Esophagus squamous epithelium (tissue), 5 donors: ENCODE data around the gene NBPF4. TPM values are rescaled to one million over a fixed set of nuclear protein-coding genes. Genes with fewer than 3 reads are reported as not detected.
A peak's percentile ranks its signal among the peaks of the same experiment; 100 is the strongest.
"Not testable (repeated sequence)": the region's sequence is repeated elsewhere in the genome, so short reads cannot be mapped to it uniquely, and the experiment has no call there.

Experiments used
- DNase-seq: peaks from one replicate; lab custom pipeline; 2025; lab: John Stamatoyannopoulos, UW
- H3K27ac ChIP-seq, 4 donors: fragments of 200-600 bp; sonication (generic); one replicate each; pipeline ENCODE4 v1.5.1; 2016 to 2019; ENCODE audit warnings: mild to moderate bottlenecking in 1 of 4
- H3K27me3 ChIP-seq, 4 donors: fragments of 200-600 bp; sonication (generic); 1 replicate in 3 of 4; 2 replicates in 1 of 4; pipeline versions ENCODE4 v1.5.1 to v1.6.0; 2017 to 2021; ENCODE audit warnings: antibody characterized with exemption in 1 of 4
- H3K36me3 ChIP-seq, 3 donors: fragments of 200-600 bp; sonication (generic); one replicate each; pipeline ENCODE4 v1.5.1; 2016 to 2019
- H3K4me1 ChIP-seq, 3 donors: fragments of 200-600 bp; sonication (generic); one replicate each; pipeline ENCODE4 v1.5.1; 2017 to 2019
- H3K4me3 ChIP-seq, 4 donors: fragments of 200-600 bp; sonication (generic); 1 replicate in 3 of 4; 2 replicates in 1 of 4; pipeline ENCODE4 v1.5.1; 2016 to 2019; ENCODE audit warnings: mild to moderate bottlenecking in 2 of 4, moderate library complexity in 1 of 4
- H3K9me3 ChIP-seq, 3 donors: fragments of 200-600 bp; sonication (generic); one replicate each; pipeline ENCODE4 v1.5.1; 2016 to 2019
- POLR2A ChIP-seq, 4 donors: fragments of 450-650 bp; IDR thresholded peaks; one replicate each; pipeline ENCODE4 v1.6.1; 2017; ENCODE audit warnings: antibody characterized with exemption in 4 of 4, mild to moderate bottlenecking in 4 of 4, moderate library complexity in 3 of 4
- WGBS, 2 donors: methylation state at CpG; one replicate each; pipeline ENCODE4 v1.1.5; 2018; 5-methylcytosine and 5-hydroxymethylcytosine counted together
- intact Hi-C: fragments of 100-400 bp; cut with DNase I; formaldehyde crosslinking; loops from one replicate; pipeline ENCODE4 v1.15.0; 2022
- total RNA-seq, 4 donors: library from RNA; depleted of rRNA; stranded (reverse); fragments of >200 nt; gene quantifications; one replicate each; pipeline ENCODE4 v1.1.0, GENCODE V29; 2016
- TF ChIP-seq, protein P1 (sequence below), 6 experiments: fragments of 450-650 bp in 4 of 6; fragments of 200-600 bp in 2 of 6; sonication (generic) in 2 of 6; IDR thresholded peaks; one replicate each; pipeline ENCODE4 v1.5.1; 2016 to 2019; ENCODE audit warnings: antibody characterized with exemption in 6 of 6, mild to moderate bottlenecking in 4 of 6, moderate library complexity in 4 of 6
- donor health status: DM: yes; HTN: yes; CAD: no.

The NBPF4 gene
- total RNA-seq, 4 donors from 2014 or later = 0.41 TPM; not detected in 3

GRCh38 chr1:108226855-108227254 lies 17.0 kb downstream of the NBPF4 start:
- WGBS, 2 donors = no CpG with 5 or more reads among the region's 4 CpGs
- H3K4me1 ChIP-seq, H3K27me3 ChIP-seq, H3K36me3 ChIP-seq, H3K4me3 ChIP-seq, H3K9me3 ChIP-seq, DNase-seq, intact Hi-C loops, H3K27ac ChIP-seq: not testable (repeated sequence)

- H3K27ac ChIP-seq, H3K4me3 ChIP-seq, intact Hi-C loops, H3K4me1 ChIP-seq, H3K36me3 ChIP-seq, H3K9me3 ChIP-seq, H3K27me3 ChIP-seq, DNase-seq: not testable (repeated sequence)
- 74% methylated on average over 7 of the region's 7 CpGs; no CpG with 5 or more reads in 1 of the 2 donors for WGBS, 2 donors
Measured at GRCh38 chr1:108223226-108223625, 20.6 kb downstream of the NBPF4 start.

DNA sequence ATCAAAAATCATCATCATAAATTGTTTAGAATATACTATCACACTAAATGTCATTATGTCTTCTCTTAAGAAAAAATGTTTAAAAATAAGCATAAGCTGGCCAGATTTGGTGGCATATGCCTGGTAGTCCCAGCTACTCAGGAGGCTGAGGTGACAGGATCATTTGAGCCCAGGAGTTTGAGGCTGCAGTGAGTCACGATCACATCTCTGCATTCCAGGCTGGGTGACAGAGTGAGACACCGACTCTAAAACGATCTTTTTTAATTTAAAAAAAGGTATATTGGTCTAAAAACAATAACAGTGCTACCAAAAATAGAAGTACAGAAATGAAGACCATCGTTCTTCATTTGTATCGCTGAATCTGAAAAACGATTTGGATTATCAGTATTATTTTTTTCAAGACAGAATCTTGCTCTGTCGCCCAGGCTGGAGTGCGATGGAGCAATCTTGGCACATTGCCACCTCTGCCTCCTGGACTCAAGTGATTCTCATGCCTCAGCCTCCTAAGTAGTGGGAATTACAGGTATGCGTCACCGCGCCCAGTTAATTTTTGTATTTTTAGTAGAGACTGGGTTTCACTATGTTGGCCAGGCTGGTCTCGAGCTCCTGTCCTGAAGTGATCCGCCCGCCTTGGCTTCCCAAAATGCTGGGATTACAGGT lies 26.2 kb downstream of the NBPF4 start:
- intact Hi-C loops, H3K27me3 ChIP-seq, H3K4me3 ChIP-seq, H3K9me3 ChIP-seq, H3K27ac ChIP-seq, DNase-seq, H3K36me3 ChIP-seq, H3K4me1 ChIP-seq: not testable (repeated sequence)
- 86% methylated on average over 14 of the region's 14 CpGs for WGBS, 2 donors

GRCh38 chr1:108217007-108217406 lies 26.9 kb downstream of the NBPF4 start:
- 57 to 58% methylated on average over 2 of the region's 2 CpGs for WGBS, 2 donors
- H3K27ac ChIP-seq, H3K4me1 ChIP-seq, H3K9me3 ChIP-seq, DNase-seq, H3K4me3 ChIP-seq, intact Hi-C loops, H3K36me3 ChIP-seq: not testable (repeated sequence)
- H3K27me3 ChIP-seq = peaks cover 0 to 11% (median 0%) of the 10 kb centered on the region in 4 donors

DNA sequence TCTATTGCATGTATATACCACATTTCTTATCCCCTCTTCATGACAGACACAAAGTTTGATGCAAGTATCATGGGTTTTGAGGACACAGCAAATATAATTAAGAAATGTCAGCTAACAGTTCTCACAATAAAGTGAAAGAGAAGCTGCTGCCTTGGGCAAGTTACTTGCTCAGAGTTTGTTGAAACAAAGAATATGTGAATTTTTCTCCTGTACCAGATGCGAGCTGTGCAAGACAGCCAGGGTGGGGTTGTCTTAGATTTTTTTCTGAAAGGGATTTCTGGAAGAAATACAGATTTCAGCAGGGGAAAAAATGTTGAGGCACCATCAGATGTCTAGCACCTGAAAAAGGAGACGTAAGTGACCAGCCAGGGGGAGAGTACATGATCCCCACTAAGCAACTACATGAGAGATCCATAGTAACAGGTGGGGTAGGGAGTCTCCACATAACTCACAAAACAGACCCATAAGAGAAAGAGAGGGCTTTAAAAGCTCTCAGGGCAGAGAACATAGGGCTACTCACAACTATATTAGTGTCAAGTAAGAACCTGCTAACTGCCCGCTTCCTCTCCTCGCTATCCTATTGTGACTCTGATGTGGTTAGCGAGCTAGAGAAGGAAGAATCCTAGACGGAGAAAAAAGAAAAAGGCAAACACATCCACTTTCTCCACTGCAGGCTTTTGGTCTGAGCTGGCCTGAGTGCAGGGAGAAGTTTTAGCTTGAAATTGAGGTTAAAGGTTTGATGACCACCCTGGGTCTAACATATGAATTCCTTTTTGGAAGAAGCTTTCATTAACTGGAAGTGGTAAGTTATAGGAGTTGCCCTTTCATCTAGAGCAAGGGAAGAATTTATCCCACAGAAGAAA lies 27.6 kb downstream of the NBPF4 start:
- intact Hi-C loops, H3K4me3 ChIP-seq, H3K9me3 ChIP-seq, H3K27ac ChIP-seq, H3K4me1 ChIP-seq, DNase-seq, H3K36me3 ChIP-seq: not testable (repeated sequence)
- H3K27me3 ChIP-seq = peaks cover 0 to 17% (median 0%) of the 10 kb centered on the region in 4 donors
- WGBS, 2 donors = 61 to 66% methylated on average over 5 to 6 of the region's 6 CpGs

GRCh38 chr1:108214641-108215465 lies 29.0 kb downstream of the NBPF4 start:
- intact Hi-C loops, H3K36me3 ChIP-seq, H3K4me1 ChIP-seq, H3K9me3 ChIP-seq, H3K4me3 ChIP-seq, DNase-seq, H3K27ac ChIP-seq: not testable (repeated sequence)
- 12 to 21% methylated on average over 4 to 5 of the region's 5 CpGs for WGBS, 2 donors
- TF ChIP-seq, protein P1, sequence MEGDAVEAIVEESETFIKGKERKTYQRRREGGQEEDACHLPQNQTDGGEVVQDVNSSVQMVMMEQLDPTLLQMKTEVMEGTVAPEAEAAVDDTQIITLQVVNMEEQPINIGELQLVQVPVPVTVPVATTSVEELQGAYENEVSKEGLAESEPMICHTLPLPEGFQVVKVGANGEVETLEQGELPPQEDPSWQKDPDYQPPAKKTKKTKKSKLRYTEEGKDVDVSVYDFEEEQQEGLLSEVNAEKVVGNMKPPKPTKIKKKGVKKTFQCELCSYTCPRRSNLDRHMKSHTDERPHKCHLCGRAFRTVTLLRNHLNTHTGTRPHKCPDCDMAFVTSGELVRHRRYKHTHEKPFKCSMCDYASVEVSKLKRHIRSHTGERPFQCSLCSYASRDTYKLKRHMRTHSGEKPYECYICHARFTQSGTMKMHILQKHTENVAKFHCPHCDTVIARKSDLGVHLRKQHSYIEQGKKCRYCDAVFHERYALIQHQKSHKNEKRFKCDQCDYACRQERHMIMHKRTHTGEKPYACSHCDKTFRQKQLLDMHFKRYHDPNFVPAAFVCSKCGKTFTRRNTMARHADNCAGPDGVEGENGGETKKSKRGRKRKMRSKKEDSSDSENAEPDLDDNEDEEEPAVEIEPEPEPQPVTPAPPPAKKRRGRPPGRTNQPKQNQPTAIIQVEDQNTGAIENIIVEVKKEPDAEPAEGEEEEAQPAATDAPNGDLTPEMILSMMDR (IDR thresholded peaks at IDR 0.05) = peak in 3 of 6 experiments; percentile 16 to 60 (median 57)
- peaks cover 0 to 23% (median 0%) of the 10 kb centered on the region in 4 donors for H3K27me3 ChIP-seq

- TF ChIP-seq, protein P1 (IDR thresholded peaks at IDR 0.05) = no peak
- TF ChIP-seq POLR2A (IDR thresholded peaks at IDR 0.05) = no peak
- Histone ChIP-seq H3K27ac (no peak overlapping the region), H3K4me3 (no peak overlapping the region), H3K36me3 (no peaks in the 10 kb centered on the region), H3K9me3 (no peaks in the 10 kb centered on the region), H3K4me1 (peaks cover 0 to 13% (median 5%) of the 10 kb centered on the region in 3 donors), H3K27me3 (peaks cover 0 to 34% (median 0%) of the 10 kb centered on the region in 4 donors)
- WGBS, 2 donors = 83 to 89% methylated on average over 1 of the region's 1 CpG
- DNase-seq = no peak
- intact Hi-C loops = no loop called here
Measured at GRCh38 chr1:108211014-108211413, 32.9 kb downstream of the NBPF4 start.
